Measurements from ENCODE around the gene PSMF1. TPM values are rescaled to one million over a fixed set of nuclear protein-coding genes. Genes with fewer than 3 reads are reported as not detected.

Gene PSMF1, protein sequence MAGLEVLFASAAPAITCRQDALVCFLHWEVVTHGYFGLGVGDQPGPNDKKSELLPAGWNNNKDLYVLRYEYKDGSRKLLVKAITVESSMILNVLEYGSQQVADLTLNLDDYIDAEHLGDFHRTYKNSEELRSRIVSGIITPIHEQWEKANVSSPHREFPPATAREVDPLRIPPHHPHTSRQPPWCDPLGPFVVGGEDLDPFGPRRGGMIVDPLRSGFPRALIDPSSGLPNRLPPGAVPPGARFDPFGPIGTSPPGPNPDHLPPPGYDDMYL
- polyA plus RNA-seq (82.7 and 236 TPM in 2 replicates), polyA minus RNA-seq (86.7 and 133 TPM in 2 replicates)

DNA sequence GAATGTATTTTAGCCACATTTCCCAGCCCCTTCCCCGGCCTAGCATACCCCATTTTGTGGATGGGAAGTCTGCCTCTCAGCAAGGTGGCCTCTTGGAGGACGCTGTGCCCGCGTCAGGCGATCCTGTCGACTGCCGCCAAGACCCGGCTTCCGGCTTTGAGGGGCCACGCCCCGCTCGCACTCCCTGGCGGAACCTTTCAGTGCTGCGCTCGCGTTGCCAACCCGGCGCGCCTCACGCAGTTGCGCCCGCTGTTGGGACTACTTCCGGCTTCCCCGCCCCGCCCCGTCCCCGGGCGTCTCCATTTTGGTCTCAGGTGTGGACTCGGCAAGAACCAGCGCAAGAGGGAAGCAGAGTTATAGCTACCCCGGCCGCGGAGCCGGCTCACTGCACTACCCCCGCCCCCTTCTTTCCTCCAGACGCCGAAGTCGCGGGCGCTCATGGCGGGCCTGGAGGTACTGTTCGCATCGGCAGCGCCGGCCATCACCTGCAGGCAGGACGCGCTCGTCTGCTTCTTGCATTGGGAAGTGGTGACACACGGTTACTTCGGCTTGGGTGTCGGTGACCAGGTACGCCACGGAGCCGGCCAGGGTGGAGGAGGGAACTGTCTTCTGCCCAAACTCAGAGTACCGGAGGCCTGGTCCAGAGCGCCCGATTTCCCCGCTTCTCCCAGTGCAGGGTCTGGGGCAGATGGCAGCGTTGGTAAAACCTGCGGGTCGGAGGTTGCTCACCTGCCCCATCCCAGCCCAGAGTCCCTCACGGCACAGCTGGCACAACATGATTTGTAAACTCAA, at the start of gene PSMF1:
PSMF1 (plus strand) TSS at position 267 of the 792 bp plus-strand sequence; CDS start at position 439, 172 bp downstream.
- Histone ChIP-seq H3F3A (ENCODE audit: insufficient read depth, low read length, poor library complexity, severe bottlenecking) (no peaks in the 10 kb centered on the region), H3K36me3 (ENCODE audit: insufficient read depth, low read length) (no peaks in the 10 kb centered on the region), H3K27me3 (ENCODE audit: insufficient read depth, low read depth, low read length) (no peaks in the 10 kb centered on the region), H2AFZ (ENCODE audit: low read depth, low read length) (peak within 1 kb of the TSS; percentile 96), H3K9ac (ENCODE audit: low read length) (peak within 1 kb of the TSS; percentile 91), H3K9me3 (ENCODE audit: low read length) (no peaks in the 10 kb centered on the region), H3K27ac (ENCODE audit: low read length) (peak within 1 kb of the TSS; percentile 82), H3K9me2 (ENCODE audit: insufficient read depth, low read length) (no peaks in the 10 kb centered on the region), H3K79me2 (replicated peaks; ENCODE audit: insufficient read depth, low read length) (peaks cover 46% of the 10 kb centered on the region), H3K4me3 (ENCODE audit: low read length) (peak within 1 kb of the TSS; percentile 100), H3K4me2 (ENCODE audit: low read length) (peak within 1 kb of the TSS; percentile 98), H4K20me1 (ENCODE audit: insufficient read depth) (no peaks in the 10 kb centered on the region)
- TF ChIP-seq, protein P1, sequence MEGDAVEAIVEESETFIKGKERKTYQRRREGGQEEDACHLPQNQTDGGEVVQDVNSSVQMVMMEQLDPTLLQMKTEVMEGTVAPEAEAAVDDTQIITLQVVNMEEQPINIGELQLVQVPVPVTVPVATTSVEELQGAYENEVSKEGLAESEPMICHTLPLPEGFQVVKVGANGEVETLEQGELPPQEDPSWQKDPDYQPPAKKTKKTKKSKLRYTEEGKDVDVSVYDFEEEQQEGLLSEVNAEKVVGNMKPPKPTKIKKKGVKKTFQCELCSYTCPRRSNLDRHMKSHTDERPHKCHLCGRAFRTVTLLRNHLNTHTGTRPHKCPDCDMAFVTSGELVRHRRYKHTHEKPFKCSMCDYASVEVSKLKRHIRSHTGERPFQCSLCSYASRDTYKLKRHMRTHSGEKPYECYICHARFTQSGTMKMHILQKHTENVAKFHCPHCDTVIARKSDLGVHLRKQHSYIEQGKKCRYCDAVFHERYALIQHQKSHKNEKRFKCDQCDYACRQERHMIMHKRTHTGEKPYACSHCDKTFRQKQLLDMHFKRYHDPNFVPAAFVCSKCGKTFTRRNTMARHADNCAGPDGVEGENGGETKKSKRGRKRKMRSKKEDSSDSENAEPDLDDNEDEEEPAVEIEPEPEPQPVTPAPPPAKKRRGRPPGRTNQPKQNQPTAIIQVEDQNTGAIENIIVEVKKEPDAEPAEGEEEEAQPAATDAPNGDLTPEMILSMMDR (IDR thresholded peaks at IDR 0.05; ENCODE audit: poor library complexity, severe bottlenecking) = peak; percentile 51
- peak; percentile 40 for TF ChIP-seq RAD21 (conservative IDR thresholded peaks at IDR 0.05)
- TF ChIP-seq POLR2AphosphoS5 (IDR thresholded peaks at IDR 0.05) = peak; percentile 80
- peak; percentile 61 for TF ChIP-seq SMC3 (conservative IDR thresholded peaks at IDR 0.05; ENCODE audit: poor library complexity)
- TF ChIP-seq TAF1 (IDR thresholded peaks at IDR 0.05; ENCODE audit: low read depth) = peak; percentile 76
- peak; percentile 79 for TF ChIP-seq EP300 (conservative IDR thresholded peaks at IDR 0.05; ENCODE audit: poor library complexity, severe bottlenecking)
- TF ChIP-seq, protein P2, sequence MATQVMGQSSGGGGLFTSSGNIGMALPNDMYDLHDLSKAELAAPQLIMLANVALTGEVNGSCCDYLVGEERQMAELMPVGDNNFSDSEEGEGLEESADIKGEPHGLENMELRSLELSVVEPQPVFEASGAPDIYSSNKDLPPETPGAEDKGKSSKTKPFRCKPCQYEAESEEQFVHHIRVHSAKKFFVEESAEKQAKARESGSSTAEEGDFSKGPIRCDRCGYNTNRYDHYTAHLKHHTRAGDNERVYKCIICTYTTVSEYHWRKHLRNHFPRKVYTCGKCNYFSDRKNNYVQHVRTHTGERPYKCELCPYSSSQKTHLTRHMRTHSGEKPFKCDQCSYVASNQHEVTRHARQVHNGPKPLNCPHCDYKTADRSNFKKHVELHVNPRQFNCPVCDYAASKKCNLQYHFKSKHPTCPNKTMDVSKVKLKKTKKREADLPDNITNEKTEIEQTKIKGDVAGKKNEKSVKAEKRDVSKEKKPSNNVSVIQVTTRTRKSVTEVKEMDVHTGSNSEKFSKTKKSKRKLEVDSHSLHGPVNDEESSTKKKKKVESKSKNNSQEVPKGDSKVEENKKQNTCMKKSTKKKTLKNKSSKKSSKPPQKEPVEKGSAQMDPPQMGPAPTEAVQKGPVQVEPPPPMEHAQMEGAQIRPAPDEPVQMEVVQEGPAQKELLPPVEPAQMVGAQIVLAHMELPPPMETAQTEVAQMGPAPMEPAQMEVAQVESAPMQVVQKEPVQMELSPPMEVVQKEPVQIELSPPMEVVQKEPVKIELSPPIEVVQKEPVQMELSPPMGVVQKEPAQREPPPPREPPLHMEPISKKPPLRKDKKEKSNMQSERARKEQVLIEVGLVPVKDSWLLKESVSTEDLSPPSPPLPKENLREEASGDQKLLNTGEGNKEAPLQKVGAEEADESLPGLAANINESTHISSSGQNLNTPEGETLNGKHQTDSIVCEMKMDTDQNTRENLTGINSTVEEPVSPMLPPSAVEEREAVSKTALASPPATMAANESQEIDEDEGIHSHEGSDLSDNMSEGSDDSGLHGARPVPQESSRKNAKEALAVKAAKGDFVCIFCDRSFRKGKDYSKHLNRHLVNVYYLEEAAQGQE (IDR thresholded peaks at IDR 0.05; ENCODE audit: borderline replicate concordance) = peak; percentile 81
- TF ChIP-seq EZH2 (IDR thresholded peaks at IDR 0.05; ENCODE audit: borderline replicate concordance, insufficient read depth, low read length, poor library complexity, severe bottlenecking) = no peak
- peak; percentile 91 for TF ChIP-seq MXI1 (conservative IDR thresholded peaks at IDR 0.05; ENCODE audit: poor library complexity, severe bottlenecking)

DNA sequence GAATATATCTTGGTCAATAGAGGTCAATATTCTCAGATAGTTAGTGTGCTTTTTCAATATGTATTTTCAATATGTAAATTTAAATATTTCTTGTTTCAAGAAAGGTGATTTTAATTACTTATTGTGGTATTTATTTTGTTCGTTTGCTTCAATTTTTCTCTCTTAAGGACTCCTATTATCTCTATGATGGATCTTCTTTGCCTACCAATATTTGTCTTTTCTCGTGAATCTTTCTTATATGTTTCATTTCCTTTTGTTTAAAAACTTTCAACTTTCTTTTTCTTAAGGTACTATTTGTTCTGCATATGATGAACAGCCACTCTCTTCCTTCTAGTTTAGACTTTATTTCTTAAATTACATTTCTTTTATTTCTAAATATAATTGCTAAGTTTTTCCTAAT, 46.1 kb upstream of the PSMF1 start:
- Histone ChIP-seq H4K20me1 (ENCODE audit: insufficient read depth) (no peaks in the 10 kb centered on the region), H3F3A (ENCODE audit: insufficient read depth, low read length, poor library complexity, severe bottlenecking) (no peaks in the 10 kb centered on the region), H3K27ac (ENCODE audit: low read length) (no peak overlapping the region), H3K9me2 (ENCODE audit: insufficient read depth, low read length) (no peaks in the 10 kb centered on the region), H3K9ac (ENCODE audit: low read length) (no peak overlapping the region), H3K4me3 (ENCODE audit: low read length) (no peak overlapping the region), H3K9me3 (ENCODE audit: low read length) (no peaks in the 10 kb centered on the region), H2AFZ (ENCODE audit: low read depth, low read length) (no peak overlapping the region), H3K79me2 (replicated peaks; ENCODE audit: insufficient read depth, low read length) (no peaks in the 10 kb centered on the region), H3K27me3 (ENCODE audit: insufficient read depth, low read depth, low read length) (no peaks in the 10 kb centered on the region), H3K4me2 (ENCODE audit: low read length) (no peak overlapping the region), H3K36me3 (ENCODE audit: insufficient read depth, low read length) (no peaks in the 10 kb centered on the region)
- no peak for TF ChIP-seq TAF1 (IDR thresholded peaks at IDR 0.05; ENCODE audit: low read depth)
- TF ChIP-seq, protein P2 (IDR thresholded peaks at IDR 0.05; ENCODE audit: borderline replicate concordance) = no peak
- no peak for TF ChIP-seq RAD21 (conservative IDR thresholded peaks at IDR 0.05)
- TF ChIP-seq EP300 (conservative IDR thresholded peaks at IDR 0.05; ENCODE audit: poor library complexity, severe bottlenecking) = no peak
- TF ChIP-seq SMC3 (conservative IDR thresholded peaks at IDR 0.05; ENCODE audit: poor library complexity) = no peak
- TF ChIP-seq MXI1 (conservative IDR thresholded peaks at IDR 0.05; ENCODE audit: poor library complexity, severe bottlenecking) = no peak
- TF ChIP-seq EZH2 (IDR thresholded peaks at IDR 0.05; ENCODE audit: borderline replicate concordance, insufficient read depth, low read length, poor library complexity, severe bottlenecking) = no peak
- TF ChIP-seq POLR2AphosphoS5 (IDR thresholded peaks at IDR 0.05) = no peak
- TF ChIP-seq, protein P1 (IDR thresholded peaks at IDR 0.05; ENCODE audit: poor library complexity, severe bottlenecking) = no peak
